Measurements from ENCODE around the gene BAIAP2L2. TPM values are rescaled to one million over a fixed set of nuclear protein-coding genes. Genes with fewer than 3 reads are reported as not detected.

The BAIAP2L2 gene
- total and polyA plus RNA-seq, 2 experiments from 2014 or later: 4.4 to 8.2 TPM

- Histone ChIP-seq H3K9me3 (ENCODE audit: low read depth) (no peaks in the 10 kb centered on the region), H3K36me3 (replicated peaks; ENCODE audit: insufficient read depth, low read depth) (no peaks in the 10 kb centered on the region)
- DNase-seq (ENCODE audit: low spot score): no peak
Measured at GRCh38 chr22:38071421-38072321, 38.8 kb downstream of the BAIAP2L2 start.

GRCh38 chr22:38070250-38070921 lies 40.1 kb downstream of the BAIAP2L2 start:
- H3K27me3 ChIP-seq: no peaks in the 10 kb centered on the region
- WGBS (ENCODE audit: low lambda C conversion rate, missing lambda C conversion rate): 93% methylated on average over 11 of the region's 11 CpGs
- no peak for DNase-seq (ENCODE audit: low spot score)
- no peaks in the 10 kb centered on the region for H3K36me3 ChIP-seq (replicated peaks; ENCODE audit: insufficient read depth, low read depth)
- peaks cover 8% of the 10 kb centered on the region for H3K4me1 ChIP-seq (ENCODE audit: insufficient read depth)
- H2AFZ ChIP-seq: no peak overlapping the region
- H3K9me2 ChIP-seq (replicated peaks; ENCODE audit: insufficient read depth): no peaks in the 10 kb centered on the region
- no peak overlapping the region for H3K4me2 ChIP-seq
- H4K20me1 ChIP-seq (ENCODE audit: insufficient read depth, poor library complexity, severe bottlenecking): no peaks in the 10 kb centered on the region
- no peaks in the 10 kb centered on the region for H3K79me2 ChIP-seq
- no peak overlapping the region for H3K4me3 ChIP-seq
- H3K27ac ChIP-seq: peak overlapping the region; percentile 83
- no peaks in the 10 kb centered on the region for H3K9me3 ChIP-seq (ENCODE audit: low read depth)
- TF ChIP-seq EZH2phosphoT487 (IDR thresholded peaks at IDR 0.05; ENCODE audit: low read depth, severe bottlenecking, unreplicated experiment): no peak
- no peak for TF ChIP-seq EZH2 (IDR thresholded peaks at IDR 0.05; ENCODE audit: borderline replicate concordance)
- TF ChIP-seq CTCF (IDR thresholded peaks at IDR 0.05; ENCODE audit: poor library complexity): no peak

More at GRCh38 chr22:38071421-38072321, 38.8 kb downstream of the BAIAP2L2 start:
- Histone ChIP-seq H4K20me1 (ENCODE audit: insufficient read depth, poor library complexity, severe bottlenecking) (no peaks in the 10 kb centered on the region), H3K79me2 (no peaks in the 10 kb centered on the region), H3K9me2 (replicated peaks; ENCODE audit: insufficient read depth) (no peaks in the 10 kb centered on the region), H3K27ac (no peak overlapping the region), H3K27me3 (no peaks in the 10 kb centered on the region), H3K4me2 (no peak overlapping the region), H2AFZ (no peak overlapping the region), H3K4me3 (no peak overlapping the region), H3K4me1 (ENCODE audit: insufficient read depth) (peaks cover 8% of the 10 kb centered on the region)
- TF ChIP-seq EZH2 (IDR thresholded peaks at IDR 0.05; ENCODE audit: borderline replicate concordance): no peak
- no peak for TF ChIP-seq EZH2phosphoT487 (IDR thresholded peaks at IDR 0.05; ENCODE audit: low read depth, severe bottlenecking, unreplicated experiment)
- TF ChIP-seq CTCF (IDR thresholded peaks at IDR 0.05; ENCODE audit: poor library complexity): no peak
- WGBS (ENCODE audit: low lambda C conversion rate, missing lambda C conversion rate): 93% methylated on average over 22 of the region's 22 CpGs

GRCh38 chr22:38069372-38070249 lies 40.9 kb downstream of the BAIAP2L2 start:
- no peaks in the 10 kb centered on the region for H3K9me3 ChIP-seq (ENCODE audit: low read depth)
- no peaks in the 10 kb centered on the region for H3K27me3 ChIP-seq
- H3K4me3 ChIP-seq: no peak overlapping the region
- no peaks in the 10 kb centered on the region for H3K79me2 ChIP-seq
- no peak overlapping the region for H2AFZ ChIP-seq
- DNase-seq (ENCODE audit: low spot score): peak; percentile 62
- H4K20me1 ChIP-seq (ENCODE audit: insufficient read depth, poor library complexity, severe bottlenecking): no peaks in the 10 kb centered on the region
- 72% methylated on average over 21 of the region's 21 CpGs for WGBS (ENCODE audit: low lambda C conversion rate, missing lambda C conversion rate)
- H3K36me3 ChIP-seq (replicated peaks; ENCODE audit: insufficient read depth, low read depth): no peaks in the 10 kb centered on the region
- H3K9me2 ChIP-seq (replicated peaks; ENCODE audit: insufficient read depth): no peaks in the 10 kb centered on the region
- H3K4me2 ChIP-seq: peak overlapping the region; percentile 27
- peaks cover 8% of the 10 kb centered on the region for H3K4me1 ChIP-seq (ENCODE audit: insufficient read depth)
- TF ChIP-seq CTCF (IDR thresholded peaks at IDR 0.05; ENCODE audit: poor library complexity) (peak; percentile 52), EZH2phosphoT487 (IDR thresholded peaks at IDR 0.05; ENCODE audit: low read depth, severe bottlenecking, unreplicated experiment) (no peak)
- peak overlapping the region; percentile 83 for H3K27ac ChIP-seq

Measured in hepatocyte (in vitro differentiated cells).